HEK293 (cell line): ENCODE data around the gene ZNF442.

Experiments used
- CTCF ChIA-PET: fragments of 350-600 bp; formaldehyde crosslinking; extraction: SDS; loops from one replicate; lab custom pipeline; 2021; ENCODE audit warnings: antibody characterized with exemption; lab: Yijun Ruan, JAX
- POLR2A ChIA-PET: fragments of 300-600 bp; formaldehyde crosslinking; extraction: SDS; loops from one replicate; lab custom pipeline; 2020; ENCODE audit warnings: antibody characterized with exemption, inconsistent platforms; lab: Yijun Ruan, JAX
- H3K27ac ChIP-seq: fragments of 200-500 bp; sonication (Bioruptor generic); 2 replicates; pipeline ENCODE4 v1.5.1; 2014; ENCODE audit warnings: low read depth, low read length, control low read depth, inconsistent platforms; ENCODE audit errors: extremely low read depth
- H3K36me3 ChIP-seq, 2 experiments: fragments of 200-500 bp in 1 of 2; sonication (Bioruptor generic) in 1 of 2; 1 replicate in 1 of 2; 2 replicates in 1 of 2; pipeline ENCODE4 v1.5.1; 2014 to 2017; ENCODE audit warnings: inconsistent platforms in 2 of 2, low read length in 2 of 2; ENCODE audit not compliant: control insufficient read depth in 2 of 2, insufficient read depth in 1 of 2
- H3K4me1 ChIP-seq: fragments of 200-500 bp; sonication (Bioruptor generic); 2 replicates; pipeline ENCODE4 v1.5.1; 2014; ENCODE audit warnings: mild to moderate bottlenecking, low read length, inconsistent platforms; ENCODE audit not compliant: control insufficient read depth, insufficient read depth
- H3K4me3 ChIP-seq: 2 replicates; pipeline ENCODE4 v1.5.1; 2011; ENCODE audit warnings: low read depth, mild to moderate bottlenecking, control low read depth, low read length, moderate library complexity
- H3K9me3 ChIP-seq: fragments of 200-500 bp; sonication (Bioruptor generic); 2 replicates; pipeline ENCODE4 v1.5.1; 2014; ENCODE audit warnings: low read depth, low read length, inconsistent platforms; ENCODE audit not compliant: control insufficient read depth, insufficient read depth
- HOXA7 ChIP-seq: sonication (generic); formaldehyde crosslinking; IDR thresholded peaks from 2 replicates; pipeline ENCODE4 v1.8.1; 2022; ENCODE audit warnings: missing genetic modification reagents, borderline replicate concordance
- KLF16 ChIP-seq: fragments of 450-650 bp; formaldehyde crosslinking; IDR thresholded peaks from 2 replicates; pipeline ENCODE4 v1.5.1; 2017; ENCODE audit warnings: missing biosample characterization, missing genetic modification characterization
- KLF7 ChIP-seq: fragments of 450-650 bp; formaldehyde crosslinking; IDR thresholded peaks from 2 replicates; pipeline ENCODE4 v1.5.1; 2016; ENCODE audit warnings: missing biosample characterization, missing genetic modification characterization, borderline replicate concordance
- SCRT2 ChIP-seq: fragments of 450-650 bp; formaldehyde crosslinking; IDR thresholded peaks from 2 replicates; pipeline ENCODE4 v1.5.1; 2016; ENCODE audit warnings: missing biosample characterization, missing genetic modification characterization
- SETDB1 ChIP-seq: IDR thresholded peaks from one replicate; pipeline ENCODE4 v1.6.1; 2017; ENCODE audit warnings: mild to moderate bottlenecking, low read length, moderate library complexity, mixed read lengths; ENCODE audit not compliant: insufficient read length
- SP2 ChIP-seq: fragments of 450-650 bp; formaldehyde crosslinking; IDR thresholded peaks from 2 replicates; pipeline ENCODE4 v1.5.1; 2016; ENCODE audit warnings: missing biosample characterization, missing genetic modification characterization
- WT1 ChIP-seq: fragments of 450-650 bp; formaldehyde crosslinking; IDR thresholded peaks from 2 replicates; pipeline ENCODE4 v1.5.1; 2016; ENCODE audit warnings: missing biosample characterization, missing genetic modification characterization
- ZBTB26 ChIP-seq: fragments of 450-650 bp; formaldehyde crosslinking; optimal IDR thresholded peaks from 2 replicates; pipeline ENCODE3; 2016; ENCODE audit warnings: missing biosample characterization, mild to moderate bottlenecking, missing genetic modification characterization
- ZFP37 ChIP-seq: fragments of 450-650 bp; formaldehyde crosslinking; IDR thresholded peaks from 2 replicates; pipeline ENCODE4 v1.5.1; 2016; ENCODE audit warnings: missing biosample characterization, missing genetic modification characterization
- ZNF155 ChIP-seq: fragments of 450-650 bp; formaldehyde crosslinking; IDR thresholded peaks from 2 replicates; pipeline ENCODE4 v1.5.1; 2016; ENCODE audit warnings: missing biosample characterization, missing genetic modification characterization
- ZNF221 ChIP-seq: fragments of 450-650 bp; formaldehyde crosslinking; IDR thresholded peaks from 2 replicates; pipeline ENCODE4 v1.5.1; 2017; ENCODE audit warnings: missing biosample characterization, missing genetic modification characterization, borderline replicate concordance
- ZNF274 ChIP-seq, 2 experiments: fragments of 200-500 bp in 1 of 2; fragments of 450-650 bp in 1 of 2; sonication (Bioruptor generic) in 1 of 2; formaldehyde crosslinking in 1 of 2; IDR thresholded peaks; 2 replicates each; pipeline versions ENCODE4 v1.5.1 to v1.6.1; 2014 to 2016; ENCODE audit warnings: borderline replicate concordance in 1 of 2, inconsistent platforms in 1 of 2, low read length in 1 of 2, missing biosample characterization in 1 of 2, missing genetic modification characterization in 1 of 2
- ZNF280D ChIP-seq: fragments of 450-650 bp; formaldehyde crosslinking; IDR thresholded peaks from 2 replicates; pipeline ENCODE4 v1.5.1; 2016; ENCODE audit warnings: missing biosample characterization, missing genetic modification characterization
- ZNF48 ChIP-seq: fragments of 450-650 bp; formaldehyde crosslinking; IDR thresholded peaks from 2 replicates; pipeline ENCODE4 v1.5.1; 2016; ENCODE audit warnings: missing biosample characterization, missing genetic modification characterization
- ZNF549 ChIP-seq: fragments of 450-650 bp; IDR thresholded peaks from 2 replicates; pipeline ENCODE4 v1.5.1; 2018; ENCODE audit warnings: missing biosample characterization, missing genetic modification characterization, mild to moderate bottlenecking, inconsistent platforms, moderate library complexity
- ZNF624 ChIP-seq: fragments of 450-650 bp; formaldehyde crosslinking; IDR thresholded peaks from 2 replicates; pipeline ENCODE4 v1.5.1; 2017; ENCODE audit warnings: missing biosample characterization, missing genetic modification characterization
- ZNF704 ChIP-seq: fragments of 450-650 bp; formaldehyde crosslinking; IDR thresholded peaks from 2 replicates; pipeline ENCODE4 v1.5.1; 2016; ENCODE audit warnings: missing biosample characterization, missing genetic modification characterization

The ZNF442 gene

GRCh38 chr19:12350185-12350889 lies 15.1 kb downstream of the ZNF442 start:
- no peak for TF ChIP-seq SCRT2 (tag by site-specific recombination)
- TF ChIP-seq SETDB1 = peak; percentile 95
- no peak for TF ChIP-seq ZNF48
- no peak for TF ChIP-seq ZNF704 (tag by site-specific recombination)
- TF ChIP-seq HOXA7 = no peak
- TF ChIP-seq ZNF549 (tag by site-specific recombination) = no peak
- no peak for TF ChIP-seq ZNF155 (tag by site-specific recombination)
- no peak for TF ChIP-seq WT1
- no peak for TF ChIP-seq KLF16 (tag by site-specific recombination)
- TF ChIP-seq ZNF274 (IDR thresholded peaks at IDR 0.05; ENCODE audit: low read length) = no peak
- peak; percentile 94 for TF ChIP-seq ZNF274 (tag by site-specific recombination; IDR thresholded peaks at IDR 0.05; ENCODE audit: borderline replicate concordance)
- no peak for TF ChIP-seq KLF7 (tag by site-specific recombination)
- no peak for TF ChIP-seq ZNF624 (tag by site-specific recombination)
- TF ChIP-seq SP2 (tag by site-specific recombination) = no peak
- TF ChIP-seq ZNF280D (tag by site-specific recombination) = no peak
- Histone ChIP-seq H3K4me1 (no peaks in the 10 kb centered on the region), H3K9me3 (no peaks in the 10 kb centered on the region), H3K27ac (no peak overlapping the region), H3K4me3 (no peak overlapping the region), H3K36me3 (peaks cover 0 to 15% of the 10 kb centered on the region in 2 experiments; a peak in 1 of 3 replicates)
- ChIA-PET CTCF (no interaction called here), POLR2A (no interaction called here)

- ChIA-PET POLR2A (no interaction called here), CTCF (interaction anchor here (0.7 kb wide), 1 partner anchor 9 kb away, joined by 3 read pairs; no protein-coding TSS in a partner anchor)
- TF ChIP-seq ZFP37 (tag by site-specific recombination) = no peak
- no peak for TF ChIP-seq ZBTB26 (tag by site-specific recombination)
- peaks cover 0 to 15% of the 10 kb centered on the region in 2 experiments; a peak in 1 of 3 replicates for H3K36me3 ChIP-seq
- H3K4me3 ChIP-seq = no peak overlapping the region
- no peaks in the 10 kb centered on the region for H3K4me1 ChIP-seq
- H3K27ac ChIP-seq = no peak overlapping the region
- H3K9me3 ChIP-seq = no peaks in the 10 kb centered on the region
Measured at GRCh38 chr19:12346896-12347295, 18.6 kb downstream of the ZNF442 start.

DNA sequence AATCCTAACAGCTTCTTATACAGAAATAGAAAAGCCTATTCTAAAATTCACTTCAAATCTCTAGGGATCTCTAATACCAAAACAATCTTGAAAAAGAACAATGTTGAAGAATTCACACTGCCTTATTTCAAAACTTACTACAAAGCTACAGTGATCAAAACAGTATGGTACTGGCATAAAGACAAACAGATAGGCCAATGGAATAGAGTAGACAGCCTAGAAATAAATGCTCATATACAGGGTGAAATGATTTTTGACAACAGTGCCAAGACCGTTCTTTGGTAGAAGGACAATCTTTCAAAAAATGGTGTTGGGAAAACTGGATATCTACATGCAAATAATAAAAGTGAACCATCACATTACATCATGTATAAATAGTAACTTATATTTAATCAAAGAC lies 20.3 kb downstream of the ZNF442 start:
- Histone ChIP-seq H3K9me3 (no peaks in the 10 kb centered on the region), H3K36me3 (peaks cover 0 to 6% of the 10 kb centered on the region in 2 experiments; a peak in 1 of 3 replicates), H3K4me1 (no peaks in the 10 kb centered on the region), H3K4me3 (no peak overlapping the region), H3K27ac (no peak overlapping the region)
- CTCF ChIA-PET = interaction anchor here (1.1 kb wide), 1 partner anchor 126 kb away, joined by 6 read pairs; no protein-coding TSS in a partner anchor
- 0 out of 2 replicates have a peak, but pooled peaks have one; percentile 60 for TF ChIP-seq ZNF280D (tag by site-specific recombination)
- TF ChIP-seq ZNF221 (tag by site-specific recombination) = no peak
- POLR2A ChIA-PET = no interaction called here
